Body of pancreas (tissue), 4 donors: ENCODE data around the gene IP6K2. TPM values are rescaled to one million over a fixed set of nuclear protein-coding genes. Genes with fewer than 3 reads are reported as not detected.

ENCODE experiments used
- ATAC-seq: fragments of 150-250 bp; one replicate; pipeline ENCODE4 v1.9.1; 2016
- DNase-seq, 4 donors: peaks; one replicate each; pipeline ENCODE4 v3.0.0-alpha.2; 2019
- H3K27ac ChIP-seq, 4 donors: fragments of 200-600 bp; sonication (generic); 1 replicate in 3 of 4; 2 replicates in 1 of 4; pipeline versions ENCODE4 v1.5.1 to v1.6.1; 2016 to 2019; ENCODE audit warnings: mild to moderate bottlenecking in 1 of 4, mixed read lengths in 1 of 4, moderate library complexity in 1 of 4
- H3K27me3 ChIP-seq, 2 donors: fragments of 200-600 bp; sonication (generic); one replicate each; pipeline ENCODE4 v1.6.0; 2016; ENCODE audit warnings: mild to moderate bottlenecking in 1 of 2
- H3K36me3 ChIP-seq, 2 donors: fragments of 200-600 bp; sonication (generic); replicated peaks in 1 of 2; 2 replicates each; pipeline ENCODE4 v1.5.1; 2016; ENCODE audit warnings: low read depth in 2 of 2; ENCODE audit not compliant: insufficient read depth in 1 of 2
- H3K4me1 ChIP-seq: fragments of 200-600 bp; sonication (generic); one replicate; pipeline ENCODE4 v1.6.0; 2016
- H3K4me3 ChIP-seq, 2 donors: fragments of 200-600 bp; sonication (generic); 1 replicate in 1 of 2; 2 replicates in 1 of 2; pipeline ENCODE4 v1.5.1; 2016 to 2019
- H3K9me3 ChIP-seq, 3 donors: fragments of 200-600 bp; sonication (generic); 1 replicate in 2 of 3; 2 replicates in 1 of 3; pipeline ENCODE4 v1.5.1; 2016
- POLR2A ChIP-seq, 3 donors: fragments of 450-650 bp; IDR thresholded peaks; one replicate each; pipeline ENCODE4 v1.6.1; 2016; ENCODE audit warnings: antibody characterized with exemption in 3 of 3, mild to moderate bottlenecking in 2 of 3
- WGBS, 2 donors: methylation state at CpG; one replicate each; pipeline ENCODE4 v1.1.5; 2017; 5-methylcytosine and 5-hydroxymethylcytosine counted together
- intact Hi-C: fragments of 100-400 bp; cut with DNase I; formaldehyde crosslinking; loops from one replicate; pipeline ENCODE4 v1.15.1; 2023
- total RNA-seq, 2 donors: library from RNA; depleted of rRNA; stranded (reverse); fragments of >200 nt; gene quantifications; one replicate each; pipeline ENCODE4 v1.1.0, GENCODE V29; 2016
- TF ChIP-seq, protein P1 (sequence below), 7 experiments: fragments of 450-650 bp in 4 of 7; fragments of 200-600 bp in 3 of 7; sonication (generic) in 3 of 7; IDR thresholded peaks; one replicate each; pipeline ENCODE4 v1.5.1; 2016 to 2019; ENCODE audit warnings: antibody characterized with exemption in 7 of 7

Gene IP6K2
- total RNA-seq, 2 donors from 2014 or later, result 67.5 to 138 TPM

- no peaks in the 10 kb centered on the region for H3K27me3 ChIP-seq
- DNase-seq (no peak), ATAC-seq (no peak)
- no peak overlapping the region for H3K27ac ChIP-seq
- H3K9me3 ChIP-seq, result no peaks in the 10 kb centered on the region
- peaks cover 0 to 2% of the 10 kb centered on the region in 2 donors for H3K36me3 ChIP-seq
- intact Hi-C loops, result no loop called here
- H3K4me3 ChIP-seq, result no peak overlapping the region
- 90 to 91% methylated on average over 8 to 9 of the region's 9 CpGs for WGBS, 2 donors
- H3K4me1 ChIP-seq, result no peaks in the 10 kb centered on the region
- TF ChIP-seq, protein P1, sequence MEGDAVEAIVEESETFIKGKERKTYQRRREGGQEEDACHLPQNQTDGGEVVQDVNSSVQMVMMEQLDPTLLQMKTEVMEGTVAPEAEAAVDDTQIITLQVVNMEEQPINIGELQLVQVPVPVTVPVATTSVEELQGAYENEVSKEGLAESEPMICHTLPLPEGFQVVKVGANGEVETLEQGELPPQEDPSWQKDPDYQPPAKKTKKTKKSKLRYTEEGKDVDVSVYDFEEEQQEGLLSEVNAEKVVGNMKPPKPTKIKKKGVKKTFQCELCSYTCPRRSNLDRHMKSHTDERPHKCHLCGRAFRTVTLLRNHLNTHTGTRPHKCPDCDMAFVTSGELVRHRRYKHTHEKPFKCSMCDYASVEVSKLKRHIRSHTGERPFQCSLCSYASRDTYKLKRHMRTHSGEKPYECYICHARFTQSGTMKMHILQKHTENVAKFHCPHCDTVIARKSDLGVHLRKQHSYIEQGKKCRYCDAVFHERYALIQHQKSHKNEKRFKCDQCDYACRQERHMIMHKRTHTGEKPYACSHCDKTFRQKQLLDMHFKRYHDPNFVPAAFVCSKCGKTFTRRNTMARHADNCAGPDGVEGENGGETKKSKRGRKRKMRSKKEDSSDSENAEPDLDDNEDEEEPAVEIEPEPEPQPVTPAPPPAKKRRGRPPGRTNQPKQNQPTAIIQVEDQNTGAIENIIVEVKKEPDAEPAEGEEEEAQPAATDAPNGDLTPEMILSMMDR (IDR thresholded peaks at IDR 0.05), result no peak
- no peak for TF ChIP-seq POLR2A (IDR thresholded peaks at IDR 0.05)
Measured at GRCh38 chr3:48674505-48674904, 42.5 kb downstream of the IP6K2 start.

DNA sequence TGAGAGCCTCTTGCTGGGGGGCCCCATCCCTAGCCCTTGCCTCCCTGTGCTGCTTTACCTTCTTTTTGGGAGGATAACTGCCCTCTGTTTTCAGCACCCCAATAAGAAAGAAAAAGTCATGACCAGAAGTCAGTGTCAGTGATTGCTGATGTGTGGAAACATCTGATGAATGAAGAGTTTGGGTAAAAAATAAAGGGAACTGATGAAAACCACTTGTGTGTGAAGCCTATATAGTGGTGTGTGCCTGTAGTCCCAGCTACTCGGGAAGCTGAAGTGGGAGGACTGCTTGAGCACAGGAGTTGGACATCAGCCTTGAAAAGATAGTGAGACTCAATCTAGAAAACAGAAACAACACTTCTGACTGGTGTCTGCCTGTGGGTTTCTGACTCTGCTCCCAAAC, 44.5 kb downstream of the IP6K2 start:
- DNase-seq (no peak), ATAC-seq (no peak)
- Histone ChIP-seq H3K4me1 (no peaks in the 10 kb centered on the region), H3K9me3 (no peaks in the 10 kb centered on the region), H3K36me3 (no peaks in the 10 kb centered on the region), H3K4me3 (no peak overlapping the region), H3K27ac (no peak overlapping the region), H3K27me3 (no peaks in the 10 kb centered on the region)
- 47 to 58% methylated on average over 1 of the region's 1 CpG for WGBS, 2 donors
- TF ChIP-seq, protein P1 (IDR thresholded peaks at IDR 0.05), result no peak
- no peak for TF ChIP-seq POLR2A (IDR thresholded peaks at IDR 0.05)
- intact Hi-C loops, result no loop called here

DNA sequence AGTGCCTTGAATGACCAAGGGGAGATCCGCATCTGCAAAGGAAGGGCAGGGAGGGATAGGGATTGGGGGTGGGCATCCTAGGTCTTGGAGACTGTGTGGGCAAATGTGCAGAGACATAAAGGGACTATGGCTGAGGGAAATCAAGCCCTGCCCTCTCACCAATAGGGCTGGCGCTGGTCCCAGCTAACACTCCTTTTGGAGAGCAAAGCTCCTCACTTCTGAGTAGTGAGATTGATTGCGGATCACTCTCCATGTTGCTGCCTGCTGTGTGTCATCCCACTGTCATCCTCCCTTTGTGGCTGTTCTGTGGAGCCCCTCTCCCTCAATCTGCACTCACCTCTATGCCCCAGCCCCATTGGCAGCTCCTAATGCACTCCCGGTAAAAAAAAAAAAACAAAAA, 52.1 kb downstream of the IP6K2 start:
- Histone ChIP-seq H3K36me3 (no peaks in the 10 kb centered on the region), H3K4me3 (no peak overlapping the region), H3K4me1 (peaks cover 29% of the 10 kb centered on the region), H3K27me3 (peaks cover 0 to 14% of the 10 kb centered on the region in 2 donors), H3K27ac (no peak overlapping the region), H3K9me3 (no peaks in the 10 kb centered on the region)
- ATAC-seq (no peak), DNase-seq (no peak)
- TF ChIP-seq, protein P1 (IDR thresholded peaks at IDR 0.05), result no peak
- no peak for TF ChIP-seq POLR2A (IDR thresholded peaks at IDR 0.05)
- 85 to 93% methylated on average over 4 of the region's 4 CpGs for WGBS, 2 donors
- intact Hi-C loops, result no loop called here

DNA sequence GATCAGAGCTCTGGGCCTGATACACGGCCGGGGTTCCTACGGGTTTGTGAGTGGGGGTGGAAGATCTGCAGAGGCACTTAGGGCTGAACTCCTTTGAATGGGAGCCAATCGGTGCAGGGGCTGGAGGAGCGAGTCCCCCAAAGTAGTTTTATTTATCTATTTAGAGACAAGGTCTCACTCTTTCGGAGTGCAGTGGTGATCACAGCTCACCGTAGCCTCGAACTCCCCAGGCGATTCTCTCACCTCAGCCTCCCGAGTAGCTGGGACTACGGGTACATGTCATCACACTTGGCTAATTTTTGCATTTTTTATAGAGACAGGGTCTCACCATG, 52.7 kb downstream of the IP6K2 start:
- Histone ChIP-seq H3K4me1 (peaks cover 29% of the 10 kb centered on the region), H3K9me3 (no peaks in the 10 kb centered on the region), H3K27ac (no peak overlapping the region), H3K27me3 (peaks cover 0 to 14% of the 10 kb centered on the region in 2 donors), H3K36me3 (no peaks in the 10 kb centered on the region), H3K4me3 (no peak overlapping the region)
- intact Hi-C loops, result no loop called here
- 50 to 56% methylated on average over 11 of the region's 11 CpGs for WGBS, 2 donors
- no peak for DNase-seq
- ATAC-seq, result no peak
- TF ChIP-seq, protein P1 (IDR thresholded peaks at IDR 0.05), result peak in 1 of 7 experiments; percentile 4
- TF ChIP-seq POLR2A (IDR thresholded peaks at IDR 0.05), result no peak

DNA sequence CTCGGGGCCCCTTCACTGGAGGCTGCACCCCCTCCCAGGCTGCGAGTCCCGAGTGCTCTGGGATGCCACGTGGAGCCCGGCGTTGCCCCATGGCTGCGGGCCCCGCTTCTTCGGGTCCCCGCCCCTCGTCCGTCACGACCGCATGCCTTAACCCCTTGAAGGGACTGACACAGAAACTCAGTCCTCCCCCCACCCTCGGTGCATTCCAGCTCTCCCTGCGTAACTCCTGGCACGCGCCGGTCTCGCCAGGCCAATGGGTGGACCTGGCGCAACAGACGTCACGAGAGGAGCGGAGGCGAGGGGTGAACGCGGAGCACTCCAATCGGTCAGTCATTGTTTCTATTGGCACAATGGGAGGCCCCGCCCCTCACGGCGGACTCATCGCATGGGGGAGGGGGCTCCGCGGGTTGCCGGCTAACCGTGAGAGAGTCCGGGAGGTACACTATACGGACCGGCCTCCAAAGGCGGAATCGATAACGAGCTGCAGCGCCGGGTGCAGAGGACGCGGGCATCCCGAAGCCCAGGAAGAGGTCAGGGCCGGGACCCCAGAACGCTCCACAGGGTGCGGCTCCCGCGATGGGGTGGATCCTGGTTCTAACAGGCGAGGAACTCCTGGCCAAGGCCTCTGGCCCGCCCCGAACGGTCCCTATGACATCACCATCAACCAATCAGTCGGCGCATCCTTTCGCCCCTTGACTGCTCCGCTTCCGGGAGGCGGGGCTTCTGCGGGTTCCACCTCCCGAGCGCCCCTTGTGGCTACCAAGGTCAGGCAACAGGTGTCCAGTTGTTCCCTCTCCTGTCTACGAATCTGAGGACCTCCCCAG, 53.3 kb downstream of the IP6K2 start:
- WGBS, 2 donors, result 2 to 3% methylated on average over 28 to 66 of the region's 66 CpGs
- TF ChIP-seq, protein P1 (IDR thresholded peaks at IDR 0.05), result peak in 6 of 7 experiments; percentile 29 to 52 (median 40)
- peak; percentile 10 to 47 (median 41) for TF ChIP-seq POLR2A (IDR thresholded peaks at IDR 0.05)
- H3K4me3 ChIP-seq, result no peak overlapping the region
- DNase-seq (peak; percentile 81 to 90 (median 86)), ATAC-seq (peak; percentile 81)
- H3K4me1 ChIP-seq, result peaks cover 29% of the 10 kb centered on the region
- intact Hi-C loops, result no loop called here
- H3K9me3 ChIP-seq, result no peaks in the 10 kb centered on the region
- H3K27me3 ChIP-seq, result peaks cover 0 to 14% of the 10 kb centered on the region in 2 donors
- no peaks in the 10 kb centered on the region for H3K36me3 ChIP-seq
- H3K27ac ChIP-seq, result peak overlapping the region in 2 of 4 donors; percentile 54 to 57
